GM12878 (cell line): ENCODE data around the gene ZC3H6. TPM values are rescaled to one million over a fixed set of nuclear protein-coding genes. Genes with fewer than 3 reads are reported as not detected.

Source experiments
- ATAC-seq: fragments of 200-7000 bp; cut with Tn5 transposase; 3 replicates; pipeline ENCODE4 v1.9.1; 2020; ENCODE audit warnings: mild to moderate bottlenecking, moderate library complexity
- BruUV-seq: library from RNA; stranded (reverse); fragments of 400-500 nt; replicated peaks from 2 replicates; lab custom pipeline; 2021; lab: Mats Ljungman, UMichigan
- CTCF ChIA-PET: fragments of 300-600 bp; sonication (Branson Sonifier 250); formaldehyde crosslinking; extraction: SDS; loops from one replicate; lab custom pipeline; 2021; ENCODE audit warnings: inconsistent platforms; lab: Yijun Ruan, JAX
- POLR2A ChIA-PET: fragments of 350-600 bp; formaldehyde crosslinking; extraction: SDS; loops from one replicate; lab custom pipeline; 2021; ENCODE audit warnings: inconsistent platforms; lab: Charles Lee
- RAD21 ChIA-PET: fragments of 300-600 bp; sonication (Branson Sonifier 250); formaldehyde crosslinking; loops from one replicate; lab custom pipeline; 2023; ENCODE audit warnings: antibody characterized with exemption; ENCODE audit not compliant: unreplicated experiment; lab: Charles Lee
- SMC1A ChIA-PET: fragments of 300-600 bp; sonication (Branson Sonifier 250); formaldehyde crosslinking; loops from one replicate; lab custom pipeline; 2023; ENCODE audit not compliant: unreplicated experiment, uncharacterized antibody; lab: Charles Lee
- DNase-seq: peaks from one replicate; pipeline ENCODE4 v3.0.0-alpha.2; 2011; ENCODE audit warnings: low read depth, low spot score
- FAIRE-seq: peaks from 3 replicates; lab custom pipeline; 2011; peaks lifted over from hg19 to GRCh38; lab: Jason Lieb, UNC
- H2AFZ ChIP-seq: 2 replicates; pipeline ENCODE4 v1.6.0; 2011; ENCODE audit warnings: low read depth, low read length, control low read depth; ENCODE audit not compliant: control insufficient read depth
- H3K27ac ChIP-seq: 2 replicates; pipeline ENCODE4 v1.5.1; 2011; ENCODE audit warnings: control low read depth; ENCODE audit not compliant: control insufficient read depth, insufficient read depth
- H3K27me3 ChIP-seq, 2 experiments: replicated peaks in 1 of 2; 2 replicates each; pipeline versions ENCODE4 v1.6.0 to v1.6.1; 2011; ENCODE audit warnings: low read length in 1 of 2; ENCODE audit not compliant: control insufficient read depth in 2 of 2, insufficient read depth in 2 of 2
- H3K36me3 ChIP-seq, 2 experiments: 2 replicates each; pipeline ENCODE4 v1.5.1; 2011; ENCODE audit warnings: low read length in 1 of 2; ENCODE audit not compliant: control insufficient read depth in 2 of 2, insufficient read depth in 2 of 2
- H3K4me1 ChIP-seq: 2 replicates; pipeline ENCODE4 v1.6.1; 2011; ENCODE audit warnings: mild to moderate bottlenecking, low read length, moderate library complexity, mixed read lengths; ENCODE audit not compliant: control insufficient read depth, insufficient read depth
- H3K4me2 ChIP-seq: 2 replicates; pipeline ENCODE4 v1.6.0; 2011; ENCODE audit warnings: control low read depth; ENCODE audit not compliant: control insufficient read depth, insufficient read depth
- H3K4me3 ChIP-seq: fragments of 200-600 bp; sonication (generic); 2 replicates; pipeline ENCODE4 v1.5.1; 2016
- H3K79me2 ChIP-seq: 2 replicates; pipeline ENCODE4 v1.6.0; 2011; ENCODE audit warnings: low read length; ENCODE audit not compliant: control insufficient read depth, insufficient read depth
- H3K9ac ChIP-seq: 2 replicates; pipeline ENCODE4 v1.8.0; 2011; ENCODE audit warnings: low read length, control low read depth, mixed read lengths; ENCODE audit not compliant: control insufficient read depth, insufficient read depth
- H3K9me3 ChIP-seq: replicated peaks from 3 replicates; pipeline ENCODE4 v1.5.1; 2011; ENCODE audit warnings: mild to moderate bottlenecking, low read length; ENCODE audit not compliant: control insufficient read depth, insufficient read depth
- H4K20me1 ChIP-seq: 2 replicates; pipeline ENCODE4 v1.6.0; 2011; ENCODE audit not compliant: control insufficient read depth, insufficient read depth
- BCL11A ChIP-seq: IDR thresholded peaks from 2 replicates; pipeline ENCODE4 v1.6.1; 2011; ENCODE audit warnings: low read depth, low read length
- E4F1 ChIP-seq: fragments of 450-650 bp; IDR thresholded peaks from 2 replicates; pipeline ENCODE4 v1.6.1; 2018; ENCODE audit warnings: borderline replicate concordance, mild to moderate bottlenecking; ENCODE audit not compliant: partially characterized antibody
- RCOR1 ChIP-seq: conservative IDR thresholded peaks from 2 replicates; pipeline ENCODE4 v1.6.1; 2012; ENCODE audit warnings: low read depth, low read length, improper control_type of control experiment
- SUZ12 ChIP-seq: fragments of 200-600 bp; sonication (generic); IDR thresholded peaks from one replicate; pipeline ENCODE4 v1.6.1; 2018; ENCODE audit warnings: antibody characterized with exemption, mild to moderate bottlenecking; ENCODE audit not compliant: unreplicated experiment
- ZBTB11 ChIP-seq: fragments of 450-650 bp; formaldehyde crosslinking; IDR thresholded peaks from 2 replicates; pipeline ENCODE4 v1.5.0; 2022; ENCODE audit warnings: mild to moderate bottlenecking, missing genetic modification characterization
- WGBS: methylation state at CpG from one replicate; pipeline ENCODE4 v1.1.6; 2016; ENCODE audit warnings: low lambda C conversion rate; ENCODE audit not compliant: insufficient replicate concordance, insufficient coverage; ENCODE audit errors: missing lambda C conversion rate; 5-methylcytosine and 5-hydroxymethylcytosine counted together
- in situ Hi-C: fragments of 300-500 bp; cut with MboI; formaldehyde crosslinking; loops from 9 replicates; pipeline ENCODE4 v1.14.3; 2018; ENCODE audit warnings: mixed read lengths
- intact Hi-C: fragments of 100-400 bp; cut with micrococcal nuclease; formaldehyde crosslinking; loops from one replicate; pipeline ENCODE4 v1.14.2; 2022; ENCODE audit not compliant: unreplicated experiment
- polyA plus RNA-seq, 11 experiments: library from polyadenylated mRNA; depleted of rRNA in 4 of 11; unstranded in 6 of 11; stranded (reverse) in 5 of 11; fragments of >200 nt; fragmentation: Nextera tagmentation in 4 of 11; fragmentation: Illumina TruSeq in 1 of 11; extraction: Ambion mirVana in 4 of 11; extraction: Trizol in 1 of 11; gene quantifications; 1 replicate in 1 of 11; 2 replicates in 10 of 11; pipeline versions ENCODE4 v1.2.1 to v1.2.3, GENCODE V29; 2011 to 2016; ENCODE audit warnings: inconsistent platforms in 2 of 11, missing spikeins in 2 of 11, low read depth in 1 of 11
- total RNA-seq, 4 experiments: library from RNA; depleted of rRNA in 3 of 4; stranded (reverse); fragments of >200 nt in 3 of 4; fragmentation: Illumina TruSeq in 1 of 4; extraction: Trizol in 1 of 4; gene quantifications; 2 replicates each; pipeline versions ENCODE4 v1.2.1 to v1.2.3, GENCODE V29; 2013 to 2021
- TF ChIP-seq, protein P1 (sequence below): fragments of 150-350 bp; IDR thresholded peaks from 2 replicates; pipeline ENCODE4 v1.6.1; 2016; ENCODE audit warnings: low read depth, low read length
- TF ChIP-seq, protein P2 (sequence below): IDR thresholded peaks from 2 replicates; pipeline ENCODE4 v1.6.1; 2012; ENCODE audit warnings: low read depth, low read length, improper control_type of control experiment

ZC3H6 gene
- total and polyA plus RNA-seq, 10 of the 15 experiments (the other 5 are each of a cell fraction or from before 2014, with no cell fraction given) = 0.53 to 4.7 (median 1.9) TPM

DNA sequence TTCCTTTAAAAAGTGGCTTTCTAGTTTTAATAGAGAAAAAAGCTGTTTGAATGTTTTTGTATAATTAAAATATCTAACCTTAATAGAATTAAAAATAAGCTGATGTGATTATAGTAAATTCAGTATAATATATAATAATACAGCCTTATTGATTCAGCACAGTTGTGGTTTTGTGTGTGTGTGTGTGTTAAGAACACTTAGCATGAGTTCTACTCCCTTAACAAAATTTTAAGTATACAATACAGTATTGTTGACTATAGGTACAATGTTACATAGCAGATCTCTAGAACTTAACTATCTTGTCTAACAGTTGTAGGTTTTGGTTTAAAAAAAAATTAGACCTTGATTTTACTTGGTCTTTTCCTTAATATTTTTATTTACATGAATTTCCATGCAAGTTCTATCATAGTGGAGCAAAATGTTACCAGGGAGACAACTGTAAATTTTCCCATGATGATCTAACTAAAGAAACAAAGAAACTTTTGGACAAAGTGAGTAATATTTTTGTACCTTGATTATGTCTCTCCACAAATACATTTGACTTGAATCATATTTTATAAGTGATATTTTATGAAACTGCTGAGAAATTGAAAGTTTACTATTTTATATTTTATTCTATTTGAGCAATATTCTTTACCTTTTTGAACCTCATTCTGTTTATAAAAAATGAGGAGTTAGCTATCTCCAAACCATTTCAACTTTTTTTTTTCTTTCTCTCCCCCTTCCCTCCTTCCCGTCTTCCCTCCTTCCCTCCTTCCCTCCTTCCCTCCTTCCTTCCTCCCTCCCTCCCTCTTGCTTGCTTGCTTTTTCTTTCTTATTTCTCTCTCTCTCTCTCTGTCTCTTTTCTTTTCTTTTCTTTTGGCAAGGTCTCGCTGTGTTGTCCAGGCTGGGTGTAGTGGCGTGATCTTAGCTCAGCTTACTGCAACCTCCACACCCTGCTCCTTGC is 46.3 kb downstream of the ZC3H6 start (continued):
- no peak for TF ChIP-seq ZBTB11
- TF ChIP-seq, all 136 proteins: peak for 0

GRCh38 chr2:112322919-112323318 is 47.5 kb downstream of the ZC3H6 start:
- no peaks in the 10 kb centered on the region for H3K36me3 ChIP-seq
- H3K27me3 ChIP-seq = no peaks in the 10 kb centered on the region
- DNase-seq (no peak), ATAC-seq (no peak), FAIRE-seq (no peak)
- no peak overlapping the region for H3K4me3 ChIP-seq
- H3K27ac ChIP-seq = no peak overlapping the region
- H3K4me2 ChIP-seq = no peak overlapping the region
- no peaks in the 10 kb centered on the region for H4K20me1 ChIP-seq
- no peak overlapping the region for H2AFZ ChIP-seq
- ChIA-PET RAD21 (no interaction called here), SMC1A (no interaction called here), CTCF (no interaction called here), POLR2A (no interaction called here)
- in situ Hi-C loops (no loop called here), intact Hi-C loops (no loop called here)
- WGBS = 96% methylated on average over 3 of the region's 3 CpGs
- no peaks in the 10 kb centered on the region; the same call in 2 of the 3 replicates for H3K9me3 ChIP-seq
- H3K79me2 ChIP-seq = no peaks in the 10 kb centered on the region
- no TSS peak for BruUV-seq
- H3K9ac ChIP-seq = no peak overlapping the region
- no peaks in the 10 kb centered on the region for H3K4me1 ChIP-seq
- TF ChIP-seq RCOR1 = no peak
- TF ChIP-seq BCL11A = no peak
- TF ChIP-seq, protein P1, sequence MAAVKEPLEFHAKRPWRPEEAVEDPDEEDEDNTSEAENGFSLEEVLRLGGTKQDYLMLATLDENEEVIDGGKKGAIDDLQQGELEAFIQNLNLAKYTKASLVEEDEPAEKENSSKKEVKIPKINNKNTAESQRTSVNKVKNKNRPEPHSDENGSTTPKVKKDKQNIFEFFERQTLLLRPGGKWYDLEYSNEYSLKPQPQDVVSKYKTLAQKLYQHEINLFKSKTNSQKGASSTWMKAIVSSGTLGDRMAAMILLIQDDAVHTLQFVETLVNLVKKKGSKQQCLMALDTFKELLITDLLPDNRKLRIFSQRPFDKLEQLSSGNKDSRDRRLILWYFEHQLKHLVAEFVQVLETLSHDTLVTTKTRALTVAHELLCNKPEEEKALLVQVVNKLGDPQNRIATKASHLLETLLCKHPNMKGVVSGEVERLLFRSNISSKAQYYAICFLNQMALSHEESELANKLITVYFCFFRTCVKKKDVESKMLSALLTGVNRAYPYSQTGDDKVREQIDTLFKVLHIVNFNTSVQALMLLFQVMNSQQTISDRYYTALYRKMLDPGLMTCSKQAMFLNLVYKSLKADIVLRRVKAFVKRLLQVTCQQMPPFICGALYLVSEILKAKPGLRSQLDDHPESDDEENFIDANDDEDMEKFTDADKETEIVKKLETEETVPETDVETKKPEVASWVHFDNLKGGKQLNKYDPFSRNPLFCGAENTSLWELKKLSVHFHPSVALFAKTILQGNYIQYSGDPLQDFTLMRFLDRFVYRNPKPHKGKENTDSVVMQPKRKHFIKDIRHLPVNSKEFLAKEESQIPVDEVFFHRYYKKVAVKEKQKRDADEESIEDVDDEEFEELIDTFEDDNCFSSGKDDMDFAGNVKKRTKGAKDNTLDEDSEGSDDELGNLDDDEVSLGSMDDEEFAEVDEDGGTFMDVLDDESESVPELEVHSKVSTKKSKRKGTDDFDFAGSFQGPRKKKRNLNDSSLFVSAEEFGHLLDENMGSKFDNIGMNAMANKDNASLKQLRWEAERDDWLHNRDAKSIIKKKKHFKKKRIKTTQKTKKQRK = no peak
- TF ChIP-seq E4F1 = no peak
- TF ChIP-seq SUZ12 = no peak
- TF ChIP-seq, protein P2, sequence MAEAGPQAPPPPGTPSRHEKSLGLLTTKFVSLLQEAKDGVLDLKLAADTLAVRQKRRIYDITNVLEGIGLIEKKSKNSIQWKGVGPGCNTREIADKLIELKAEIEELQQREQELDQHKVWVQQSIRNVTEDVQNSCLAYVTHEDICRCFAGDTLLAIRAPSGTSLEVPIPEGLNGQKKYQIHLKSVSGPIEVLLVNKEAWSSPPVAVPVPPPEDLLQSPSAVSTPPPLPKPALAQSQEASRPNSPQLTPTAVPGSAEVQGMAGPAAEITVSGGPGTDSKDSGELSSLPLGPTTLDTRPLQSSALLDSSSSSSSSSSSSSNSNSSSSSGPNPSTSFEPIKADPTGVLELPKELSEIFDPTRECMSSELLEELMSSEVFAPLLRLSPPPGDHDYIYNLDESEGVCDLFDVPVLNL = no peak
